Adrenal gland (tissue), 5 donors: ENCODE results near the gene SLC38A2.

Experiments used
- CTCF ChIP-seq, 6 experiments: fragments of 450-650 bp in 4 of 6; fragments of 200-600 bp in 2 of 6; sonication (generic) in 1 of 6; IDR thresholded peaks; 1 replicate in 5 of 6; 2 replicates in 1 of 6; pipeline versions ENCODE4 v1.5.1 to v1.8.0; 2016 to 2021; ENCODE audit warnings: antibody characterized with exemption in 6 of 6, mild to moderate bottlenecking in 2 of 6, moderate library complexity in 1 of 6
- POLR2A ChIP-seq, 2 donors: fragments of 450-650 bp; IDR thresholded peaks; one replicate each; pipeline ENCODE4 v1.6.1; 2017; ENCODE audit warnings: antibody characterized with exemption in 2 of 2, mild to moderate bottlenecking in 2 of 2, moderate library complexity in 1 of 2
- donor health status: DM: no; HTN: no; CAD: no.

DNA sequence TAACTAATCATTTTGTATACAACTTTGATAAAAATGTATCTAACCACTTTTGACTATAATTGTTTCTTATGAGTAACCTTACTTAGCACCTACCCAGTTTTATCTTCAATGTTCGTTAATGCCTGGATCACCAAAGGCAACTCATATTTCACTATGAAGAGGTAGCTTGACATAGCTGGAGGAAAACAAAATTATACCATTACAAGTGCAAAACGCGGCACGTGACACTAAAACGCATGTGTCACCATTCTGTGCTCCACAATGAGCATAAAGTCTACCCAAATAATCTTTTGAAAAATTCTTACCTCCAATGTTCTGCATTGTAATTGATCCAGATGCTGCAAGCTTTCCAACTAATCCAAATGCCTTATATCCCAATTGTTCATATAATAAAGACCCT lies 5.8 kb downstream of the SLC38A2 start:
- TF ChIP-seq CTCF (IDR thresholded peaks at IDR 0.05): no peak
- peak in 1 of 2 donors; percentile 26 for TF ChIP-seq POLR2A (IDR thresholded peaks at IDR 0.05)
